H1 (cell line): ENCODE measurements around the gene STXBP2. TPM values are rescaled to one million over a fixed set of nuclear protein-coding genes. Genes with fewer than 3 reads are reported as not detected.
A peak's percentile ranks its signal among the peaks of the same experiment; 100 is the strongest.

ENCODE experiments used
- CTCF ChIA-PET: fragments of 300-600 bp; sonication (Branson Sonifier 250); formaldehyde crosslinking; loops from one replicate; lab custom pipeline; 2021; ENCODE audit not compliant: partially characterized antibody; lab: Charles Lee
- POLR2A ChIA-PET: fragments of 300-600 bp; sonication (Branson Sonifier 250); formaldehyde crosslinking; loops from one replicate; lab custom pipeline; 2021; ENCODE audit warnings: inconsistent platforms; ENCODE audit not compliant: partially characterized antibody; lab: Charles Lee
- DNase-seq, 2 experiments: peaks; one replicate each; pipeline versions ENCODE4 v3.0.0 to v3.0.0-alpha.2; 2010 to 2022; ENCODE audit warnings: low spot score in 2 of 2, low read depth in 1 of 2, mixed read lengths in 1 of 2
- FAIRE-seq: peaks from 2 replicates; lab custom pipeline; 2011; peaks lifted over from hg19 to GRCh38; lab: Jason Lieb, UNC
- H2AFZ ChIP-seq: 2 replicates; pipeline ENCODE4 v1.8.1; 2012; ENCODE audit warnings: low read length, inconsistent platforms
- H2AK5ac ChIP-seq: 2 replicates; pipeline ENCODE4 v1.6.1; 2013; ENCODE audit warnings: low read depth, low read length
- H2BK120ac ChIP-seq: replicated peaks from 2 replicates; pipeline ENCODE3; 2013; ENCODE audit warnings: low read depth, low read length, inconsistent platforms
- H2BK12ac ChIP-seq: 2 replicates; pipeline ENCODE4 v1.6.1; 2013; ENCODE audit warnings: low read depth, low read length
- H2BK15ac ChIP-seq: 2 replicates; pipeline ENCODE4 v1.6.1; 2013; ENCODE audit warnings: low read length
- H2BK20ac ChIP-seq: 2 replicates; pipeline ENCODE4 v1.6.1; 2013; ENCODE audit warnings: low read length
- H2BK5ac ChIP-seq: 2 replicates; pipeline ENCODE4 v1.6.1; 2013; ENCODE audit warnings: low read depth, low read length
- H3K14ac ChIP-seq: 2 replicates; pipeline ENCODE4 v1.6.1; 2013; ENCODE audit warnings: inconsistent platforms; ENCODE audit not compliant: insufficient read length
- H3K18ac ChIP-seq: 2 replicates; pipeline ENCODE4 v1.6.1; 2013; ENCODE audit warnings: low read length; ENCODE audit errors: extremely low read depth
- H3K23ac ChIP-seq: 2 replicates; pipeline ENCODE4 v1.6.1; 2013; ENCODE audit warnings: inconsistent platforms; ENCODE audit not compliant: insufficient read length
- H3K23me2 ChIP-seq: 2 replicates; pipeline ENCODE4 v1.6.1; 2013; ENCODE audit warnings: low read depth, low read length
- H3K27ac ChIP-seq: 2 replicates; pipeline ENCODE4 v1.6.1; 2011; ENCODE audit warnings: low read depth, low read length, inconsistent platforms
- H3K27me3 ChIP-seq, 4 experiments: replicated peaks in 1 of 4; 1 replicate in 1 of 4; 2 replicates in 3 of 4; pipeline versions ENCODE4 v1.6.1 to v1.8.1; 2011 to 2013; ENCODE audit warnings: low read length in 3 of 4, mild to moderate bottlenecking in 3 of 4, inconsistent platforms in 2 of 4, mixed read lengths in 2 of 4, moderate library complexity in 1 of 4; ENCODE audit not compliant: control insufficient read depth in 3 of 4, insufficient read depth in 3 of 4; ENCODE audit errors: extremely low read depth in 1 of 4
- H3K36me3 ChIP-seq, 4 experiments: 2 replicates each; pipeline versions ENCODE4 v1.6.1 to v1.8.1; 2011 to 2013; ENCODE audit warnings: mild to moderate bottlenecking in 4 of 4, low read length in 3 of 4, moderate library complexity in 2 of 4, control low read depth in 1 of 4, inconsistent platforms in 1 of 4; ENCODE audit not compliant: insufficient read depth in 4 of 4, control insufficient read depth in 2 of 4
- H3K4ac ChIP-seq: replicated peaks from 2 replicates; pipeline ENCODE3; 2013; ENCODE audit warnings: low read length, low read depth, mixed read lengths, inconsistent platforms; ENCODE audit not compliant: insufficient read length
- H3K4me1 ChIP-seq, 4 experiments: replicated peaks in 1 of 4; 1 replicate in 1 of 4; 2 replicates in 3 of 4; pipeline versions ENCODE4 v1.6.1 to v1.8.1; 2011 to 2013; ENCODE audit warnings: low read length in 3 of 4, inconsistent platforms in 2 of 4, mixed read lengths in 1 of 4; ENCODE audit not compliant: insufficient read depth in 4 of 4, control insufficient read depth in 3 of 4
- H3K4me2 ChIP-seq, 2 experiments: 2 replicates each; pipeline versions ENCODE4 v1.6.1 to v1.8.1; 2011 to 2013; ENCODE audit warnings: low read depth in 2 of 2, low read length in 2 of 2, control low read depth in 1 of 2, inconsistent platforms in 1 of 2, mild to moderate bottlenecking in 1 of 2; ENCODE audit not compliant: insufficient read depth in 1 of 2
- H3K4me3 ChIP-seq, 4 experiments: fragments of 200-600, 300-600 bp in 1 of 4; sonication (generic), shearing (Covaris generic), sonication (Bioruptor Twin) in 1 of 4; 2 replicates each; pipeline versions ENCODE4 v1.5.1 to v1.8.1; 2011 to 2016; ENCODE audit warnings: low read length in 4 of 4, low read depth in 3 of 4, control low read depth in 2 of 4, inconsistent platforms in 2 of 4, mild to moderate bottlenecking in 2 of 4, mixed read lengths in 1 of 4, moderate library complexity in 1 of 4; ENCODE audit not compliant: insufficient read depth in 2 of 4; ENCODE audit errors: extremely low read depth in 1 of 4
- H3K56ac ChIP-seq: replicated peaks from 2 replicates; pipeline ENCODE3; 2013; ENCODE audit warnings: low read depth, mild to moderate bottlenecking, mixed read lengths, low read length, inconsistent platforms; ENCODE audit not compliant: insufficient read length
- H3K79me1 ChIP-seq: 2 replicates; pipeline ENCODE4 v1.6.1; 2013; ENCODE audit warnings: low read depth, low read length, control low read depth
- H3K79me2 ChIP-seq, 2 experiments: 2 replicates each; pipeline versions ENCODE4 v1.6.1 to v1.8.1; 2012 to 2013; ENCODE audit warnings: low read length in 2 of 2, mild to moderate bottlenecking in 2 of 2, inconsistent platforms in 1 of 2; ENCODE audit not compliant: insufficient read depth in 2 of 2, control insufficient read depth in 1 of 2
- H3K9ac ChIP-seq, 4 experiments: replicated peaks in 1 of 4; 1 replicate in 1 of 4; 2 replicates in 3 of 4; pipeline versions ENCODE4 v1.6.1 to v1.8.1; 2011 to 2013; ENCODE audit warnings: low read depth in 3 of 4, low read length in 3 of 4, control low read depth in 2 of 4, mild to moderate bottlenecking in 2 of 4, moderate library complexity in 2 of 4, inconsistent platforms in 1 of 4; ENCODE audit errors: extremely low read depth in 1 of 4
- H3K9me3 ChIP-seq, 2 experiments: 2 replicates each; pipeline versions ENCODE4 v1.6.1 to v1.8.1; 2012 to 2013; ENCODE audit warnings: mild to moderate bottlenecking in 2 of 2, moderate library complexity in 2 of 2, control low read depth in 1 of 2, inconsistent platforms in 1 of 2, low read depth in 1 of 2, low read length in 1 of 2, mixed read lengths in 1 of 2; ENCODE audit not compliant: insufficient read depth in 2 of 2
- H4K20me1 ChIP-seq, 2 experiments: replicated peaks in 1 of 2; 2 replicates each; pipeline versions ENCODE3 to v1.8.1; 2011 to 2013; ENCODE audit warnings: inconsistent platforms in 2 of 2, low read length in 2 of 2, mild to moderate bottlenecking in 1 of 2; ENCODE audit not compliant: insufficient read depth in 2 of 2, control insufficient read depth in 1 of 2
- H4K5ac ChIP-seq: 2 replicates; pipeline ENCODE4 v1.6.1; 2013; ENCODE audit warnings: low read length, low read depth, mixed read lengths, inconsistent platforms; ENCODE audit not compliant: insufficient read length
- H4K8ac ChIP-seq: 2 replicates; pipeline ENCODE4 v1.8.0; 2013; ENCODE audit warnings: mild to moderate bottlenecking, moderate library complexity, low read length, inconsistent platforms; ENCODE audit not compliant: insufficient read depth; ENCODE audit errors: extremely low read depth
- H4K91ac ChIP-seq: replicated peaks from 2 replicates; pipeline ENCODE3; 2013; ENCODE audit warnings: low read length, mixed read lengths, inconsistent platforms; ENCODE audit not compliant: insufficient read length
- CEBPB ChIP-seq: IDR thresholded peaks from 2 replicates; pipeline ENCODE4 v1.6.1; 2012; ENCODE audit warnings: low read depth, low read length
- EGR1 ChIP-seq: IDR thresholded peaks from 2 replicates; pipeline ENCODE4 v1.6.1; 2011; ENCODE audit warnings: low read depth, low read length, borderline replicate concordance
- JUND ChIP-seq: IDR thresholded peaks from 2 replicates; pipeline ENCODE4 v1.6.1; 2011; ENCODE audit warnings: mild to moderate bottlenecking, improper control_type of control experiment, low read length
- NANOG ChIP-seq: IDR thresholded peaks from 2 replicates; pipeline ENCODE4 v1.6.1; 2011; ENCODE audit warnings: low read length, low read depth, mild to moderate bottlenecking, inconsistent platforms; ENCODE audit not compliant: insufficient read depth, poor library complexity, severe bottlenecking
- NRF1 ChIP-seq: IDR thresholded peaks from 2 replicates; pipeline ENCODE4 v1.6.1; 2011; ENCODE audit warnings: mild to moderate bottlenecking, low read depth, low read length, improper control_type of control experiment
- POLR2AphosphoS5 ChIP-seq: IDR thresholded peaks from 2 replicates; pipeline ENCODE4 v1.6.1; 2011; ENCODE audit warnings: low read depth, low read length
- RFX5 ChIP-seq: IDR thresholded peaks from 2 replicates; pipeline ENCODE4 v1.6.1; 2011; ENCODE audit warnings: low read depth, low read length, improper control_type of control experiment, borderline replicate concordance
- RXRA ChIP-seq: IDR thresholded peaks from 2 replicates; pipeline ENCODE4 v1.6.1; 2011; ENCODE audit warnings: low read depth, mild to moderate bottlenecking, low read length, moderate library complexity; ENCODE audit not compliant: insufficient read depth
- TAF1 ChIP-seq: IDR thresholded peaks from 2 replicates; pipeline ENCODE4 v1.6.1; 2011; ENCODE audit warnings: mild to moderate bottlenecking, low read depth, low read length
- TCF12 ChIP-seq: IDR thresholded peaks from 2 replicates; pipeline ENCODE4 v1.6.1; 2011; ENCODE audit warnings: low read depth, mild to moderate bottlenecking, low read length
- ZNF274 ChIP-seq: IDR thresholded peaks from 2 replicates; pipeline ENCODE4 v1.7.0; 2012; ENCODE audit warnings: low read length, borderline replicate concordance; ENCODE audit errors: extremely low read depth
- WGBS, 2 experiments: shearing (Covaris generic) in 1 of 2; methylation state at CpG; one replicate each; pipeline versions ENCODE4 v1.1.6 to v1.1.7; 2013 to 2015; ENCODE audit warnings: low lambda C conversion rate in 2 of 2, mixed read lengths in 2 of 2, inconsistent platforms in 1 of 2, low coverage in 1 of 2, missing lambda C conversion rate in 1 of 2; ENCODE audit not compliant: insufficient replicate concordance in 2 of 2, insufficient coverage in 1 of 2, insufficient read length in 1 of 2; ENCODE audit errors: extremely low coverage in 1 of 2, missing lambda C conversion rate in 1 of 2; 5-methylcytosine and 5-hydroxymethylcytosine counted together
- polyA plus RNA-seq, 7 experiments: library from polyadenylated mRNA; depleted of rRNA in 3 of 7; stranded (reverse) in 5 of 7; unstranded in 2 of 7; fragments of >200 nt in 5 of 7; fragments of 200-250 nt in 2 of 7; gene quantifications; 1 replicate in 5 of 7; 2 replicates in 1 of 7; 4 replicates in 1 of 7; pipeline versions ENCODE4 v1.2.1 to v1.2.3, GENCODE V29; 2011 to 2013; ENCODE audit warnings: missing spikeins in 2 of 7, mixed read lengths in 2 of 7
- total RNA-seq: library from RNA; stranded (reverse); fragmentation: NEBNext Ultra II Directional; extraction: Animal tissue kit (Norgen Biotek cat#: 25700); gene quantifications from 2 replicates; pipeline ENCODE4 v1.2.1, GENCODE V29; 2021
- TF ChIP-seq, protein P1 (sequence below): IDR thresholded peaks from 2 replicates; pipeline ENCODE4 v1.6.1; 2012; ENCODE audit warnings: low read length, inconsistent platforms

The STXBP2 gene
- total and polyA plus RNA-seq, 2 of the 8 experiments (the other 6 are each of a cell fraction or from before 2014, with no cell fraction given), result 52.9 to 53.8 TPM

DNA sequence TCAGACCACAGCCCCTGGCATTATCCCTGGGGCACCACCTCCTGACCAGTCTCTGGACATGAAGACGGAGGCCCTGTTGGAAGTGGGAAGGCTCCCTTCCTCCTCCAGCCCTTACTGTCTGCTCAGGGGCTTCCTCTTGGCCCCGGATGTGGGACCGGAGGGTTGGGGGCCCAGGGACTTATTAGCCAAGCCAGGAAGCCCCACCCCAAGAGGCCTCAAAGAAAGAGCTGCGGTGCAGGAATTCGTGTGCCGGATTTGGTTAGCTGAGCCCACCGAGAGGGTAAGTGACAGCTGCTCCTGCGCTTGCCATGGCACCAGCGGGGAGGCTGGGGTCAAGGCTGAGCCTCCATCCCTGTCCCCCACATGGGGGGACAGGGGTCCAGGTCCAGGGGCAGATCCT lies 31.9 kb downstream of the STXBP2 start, which contains the start of gene RETN:
Gene RETN, plus strand, starts transcription at position 208 of the 400 bp plus-strand sequence. CDS start 278 bp downstream, outside the sequence.
- Histone ChIP-seq H3K56ac (no peak within 1 kb of the TSS), H2AK5ac (no peak within 1 kb of the TSS), H3K27ac (no peak within 1 kb of the TSS), H3K27me3 (peaks cover 0 to 18% (median 11%) of the 10 kb centered on the region in 4 experiments; a peak in 4 of 7 replicates), H4K8ac (no peak within 1 kb of the TSS), H3K4me1 (peaks cover 0 to 3% (median 1%) of the 10 kb centered on the region in 4 experiments; a peak in 1 of 7 replicates), H3K79me2 (no peaks in the 10 kb centered on the region), H3K23ac (no peak within 1 kb of the TSS), H2BK120ac (no peak within 1 kb of the TSS), H4K91ac (no peak within 1 kb of the TSS), H3K79me1 (no peaks in the 10 kb centered on the region), H2BK12ac (no peak within 1 kb of the TSS), H3K23me2 (peaks cover 2% of the 10 kb centered on the region; the same call in 1 of the 2 replicates), H3K36me3 (no peaks in the 10 kb centered on the region), H3K9me3 (no peaks in the 10 kb centered on the region), H4K20me1 (no peaks in the 10 kb centered on the region), H3K4me3 (peak within 1 kb of the TSS in 3 of 4 experiments; percentile 15 to 70 (median 51); a peak in 5 of 8 replicates), H4K5ac (no peak within 1 kb of the TSS), H2AFZ (no peak within 1 kb of the TSS), H3K18ac (no peak within 1 kb of the TSS), H3K14ac (no peak within 1 kb of the TSS), H3K9ac (no peak within 1 kb of the TSS), H2BK15ac (no peak within 1 kb of the TSS), H3K4me2 (peak within 1 kb of the TSS; percentile 70 to 86), H2BK20ac (no peak within 1 kb of the TSS), H3K4ac (no peak within 1 kb of the TSS), H2BK5ac (no peak within 1 kb of the TSS)
- CTCF ChIA-PET, result interaction anchor here (0.5 to 4.7 kb wide), 11 partner anchors 12 to 112 kb away, joined by 3 to 32 read pairs (median 4); partner anchors contain the start of gene TRAPPC5
- no peak for FAIRE-seq
- POLR2A ChIA-PET, result interaction anchor here (0.8 to 1.7 kb wide), 4 partner anchors 9 to 130 kb away, joined by 3 to 6 read pairs (median 4); partner anchors contain the start of gene TRAPPC5
- 75% methylated on average over 7 of the region's 9 CpGs; no CpG with 5 or more reads in 1 of the 2 experiments for WGBS, 2 experiments
- no peak for DNase-seq
- TF ChIP-seq NANOG (no peak), RXRA (no peak), TAF1 (no peak), POLR2AphosphoS5 (no peak), CEBPB (no peak), ZNF274 (no peak), EGR1 (no peak), TCF12 (no peak), NRF1 (no peak), JUND (no peak), RFX5 (no peak)
- TF ChIP-seq, protein P1, sequence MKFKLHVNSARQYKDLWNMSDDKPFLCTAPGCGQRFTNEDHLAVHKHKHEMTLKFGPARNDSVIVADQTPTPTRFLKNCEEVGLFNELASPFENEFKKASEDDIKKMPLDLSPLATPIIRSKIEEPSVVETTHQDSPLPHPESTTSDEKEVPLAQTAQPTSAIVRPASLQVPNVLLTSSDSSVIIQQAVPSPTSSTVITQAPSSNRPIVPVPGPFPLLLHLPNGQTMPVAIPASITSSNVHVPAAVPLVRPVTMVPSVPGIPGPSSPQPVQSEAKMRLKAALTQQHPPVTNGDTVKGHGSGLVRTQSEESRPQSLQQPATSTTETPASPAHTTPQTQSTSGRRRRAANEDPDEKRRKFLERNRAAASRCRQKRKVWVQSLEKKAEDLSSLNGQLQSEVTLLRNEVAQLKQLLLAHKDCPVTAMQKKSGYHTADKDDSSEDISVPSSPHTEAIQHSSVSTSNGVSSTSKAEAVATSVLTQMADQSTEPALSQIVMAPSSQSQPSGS, result no peak
